Measurements from ENCODE around the gene LRP3.

- TF ChIP-seq CTCF (IDR thresholded peaks at IDR 0.05) = no peak
- no peak for TF ChIP-seq POLR2A (IDR thresholded peaks at IDR 0.05)
- no peak for TF ChIP-seq EP300 (IDR thresholded peaks at IDR 0.05)
- TF ChIP-seq POLR2AphosphoS5 (IDR thresholded peaks at IDR 0.05) = no peak
Measured at GRCh38 chr19:33210266-33210940, 16.3 kb downstream of the LRP3 start.
